Measurements from ENCODE around the gene ALPG. TPM values are rescaled to one million over a fixed set of nuclear protein-coding genes. Genes with fewer than 3 reads are reported as not detected.

ALPG gene
- total and polyA plus RNA-seq, 10 of the 15 experiments (the other 5 are each of a cell fraction or from before 2014, with no cell fraction given): not detected

DNA sequence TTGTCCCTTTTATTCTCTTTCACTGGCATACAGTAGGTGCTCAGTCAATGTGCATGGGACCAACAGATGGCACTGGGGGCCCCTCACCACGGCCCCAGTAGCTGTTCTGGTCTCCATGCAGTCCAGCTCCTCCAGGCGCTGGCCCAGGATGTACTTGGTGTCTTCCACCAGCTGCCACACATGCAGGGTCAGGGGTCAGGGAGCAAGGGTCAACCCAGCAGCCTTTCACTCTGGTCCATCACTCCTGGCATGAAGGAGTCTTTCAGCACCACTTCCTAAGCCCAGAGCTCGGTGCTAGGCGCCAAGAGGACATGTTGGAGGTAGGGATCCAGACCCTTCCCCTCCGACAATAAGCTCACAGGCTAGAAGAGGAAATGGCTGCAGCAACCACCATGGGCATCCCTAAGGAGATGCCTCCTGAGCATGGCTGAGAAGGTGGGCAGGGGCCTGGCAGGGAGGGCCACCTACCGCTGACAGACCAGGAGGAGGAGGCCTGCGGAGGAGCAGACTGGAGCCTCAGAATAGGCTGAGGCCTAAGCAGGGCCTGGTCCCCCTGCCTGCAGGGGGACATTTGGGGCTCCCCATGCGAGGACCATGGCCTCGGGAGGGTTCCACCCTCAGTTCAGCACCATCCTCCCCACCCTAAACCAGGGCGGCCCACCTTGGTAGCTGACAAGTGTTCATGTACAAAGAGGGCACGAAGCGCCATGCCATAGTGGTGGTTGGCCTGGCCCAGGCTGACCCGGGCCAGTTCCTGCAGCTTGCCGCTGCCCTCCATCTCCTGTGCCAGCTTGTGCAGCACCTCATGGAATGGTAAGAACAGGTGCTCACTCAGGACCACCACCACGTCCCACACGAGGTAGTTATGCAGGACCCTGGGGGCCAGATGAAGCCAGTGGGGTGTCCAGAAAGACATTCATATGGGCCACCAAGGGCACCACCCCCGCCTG lies 10.2 kb downstream of the ALPG start:
- intact Hi-C loops (cut with micrococcal nuclease; ENCODE audit: unreplicated experiment): no loop called here
- WGBS (ENCODE audit: insufficient coverage, insufficient replicate concordance, low lambda C conversion rate, missing lambda C conversion rate): 24% methylated on average over 17 of the region's 17 CpGs
- in situ Hi-C loops (cut with MboI): no loop called here

DNA sequence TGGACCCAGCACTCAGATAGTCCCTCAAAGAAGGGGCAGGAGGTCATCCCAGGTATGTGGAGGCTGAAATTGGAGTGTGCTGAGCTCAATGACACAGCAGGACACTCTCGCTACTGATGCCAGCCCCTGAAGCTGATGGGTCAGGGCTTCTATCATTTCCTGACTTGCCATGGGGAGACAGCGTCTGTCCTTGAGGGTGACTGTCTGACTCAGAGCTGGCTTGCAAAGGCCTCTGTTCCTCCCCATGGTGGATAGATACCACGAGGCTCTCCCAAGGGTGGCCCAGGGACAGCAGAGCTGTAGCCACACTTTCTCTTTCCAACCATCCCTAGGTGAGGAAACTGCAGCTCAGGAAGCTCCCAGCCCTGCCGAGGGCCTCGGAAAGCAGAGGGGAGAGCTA lies 10.8 kb downstream of the ALPG start:
- Histone ChIP-seq H3K4me2 (ENCODE audit: control insufficient read depth, insufficient read depth) (no peak overlapping the region), H3K9ac (ENCODE audit: control insufficient read depth, insufficient read depth, low read length) (no peak overlapping the region), H3K27ac (ENCODE audit: control insufficient read depth, insufficient read depth) (no peak overlapping the region), H4K20me1 (ENCODE audit: control insufficient read depth, insufficient read depth) (no peaks in the 10 kb centered on the region), H3K36me3 (ENCODE audit: control insufficient read depth in 2 of 2, insufficient read depth in 2 of 2, low read length in 1 of 2) (no peaks in the 10 kb centered on the region), H3K27me3 (replicated peaks in 1 of 2; ENCODE audit: control insufficient read depth in 2 of 2, insufficient read depth in 2 of 2, low read length in 1 of 2) (peaks cover 8 to 11% of the 10 kb centered on the region in 2 experiments; a peak in 3 of 4 replicates), H3K9me3 (replicated peaks; ENCODE audit: control insufficient read depth, insufficient read depth, low read length) (no peaks in the 10 kb centered on the region; the same call in 2 of the 3 replicates), H3K4me1 (ENCODE audit: control insufficient read depth, insufficient read depth, low read length) (peaks cover 6% of the 10 kb centered on the region), H2AFZ (ENCODE audit: control insufficient read depth, low read depth, low read length) (no peak overlapping the region), H3K4me3 (no peak overlapping the region), H3K79me2 (ENCODE audit: control insufficient read depth, insufficient read depth, low read length) (no peaks in the 10 kb centered on the region)
- ChIA-PET CTCF (interaction anchor here (0.8 kb wide), 1 partner anchor 22 kb away, joined by 3 read pairs; no protein-coding TSS in a partner anchor), SMC1A (ENCODE audit: uncharacterized antibody, unreplicated experiment) (no interaction called here), POLR2A (no interaction called here), RAD21 (ENCODE audit: unreplicated experiment) (no interaction called here)
- FAIRE-seq (no peak), DNase-seq (ENCODE audit: low read depth, low spot score) (no peak), ATAC-seq (no peak)
- WGBS (ENCODE audit: insufficient coverage, insufficient replicate concordance, low lambda C conversion rate, missing lambda C conversion rate): 45% methylated on average over 5 of the region's 5 CpGs
- in situ Hi-C loops (cut with MboI): no loop called here
- intact Hi-C loops (cut with micrococcal nuclease; ENCODE audit: unreplicated experiment): no loop called here
- no TSS peak for BruUV-seq (replicated peaks)
- TF ChIP-seq, protein P1, sequence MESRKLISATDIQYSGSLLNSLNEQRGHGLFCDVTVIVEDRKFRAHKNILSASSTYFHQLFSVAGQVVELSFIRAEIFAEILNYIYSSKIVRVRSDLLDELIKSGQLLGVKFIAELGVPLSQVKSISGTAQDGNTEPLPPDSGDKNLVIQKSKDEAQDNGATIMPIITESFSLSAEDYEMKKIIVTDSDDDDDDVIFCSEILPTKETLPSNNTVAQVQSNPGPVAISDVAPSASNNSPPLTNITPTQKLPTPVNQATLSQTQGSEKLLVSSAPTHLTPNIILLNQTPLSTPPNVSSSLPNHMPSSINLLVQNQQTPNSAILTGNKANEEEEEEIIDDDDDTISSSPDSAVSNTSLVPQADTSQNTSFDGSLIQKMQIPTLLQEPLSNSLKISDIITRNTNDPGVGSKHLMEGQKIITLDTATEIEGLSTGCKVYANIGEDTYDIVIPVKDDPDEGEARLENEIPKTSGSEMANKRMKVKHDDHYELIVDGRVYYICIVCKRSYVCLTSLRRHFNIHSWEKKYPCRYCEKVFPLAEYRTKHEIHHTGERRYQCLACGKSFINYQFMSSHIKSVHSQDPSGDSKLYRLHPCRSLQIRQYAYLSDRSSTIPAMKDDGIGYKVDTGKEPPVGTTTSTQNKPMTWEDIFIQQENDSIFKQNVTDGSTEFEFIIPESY (IDR thresholded peaks at IDR 0.05): no peak
- TF ChIP-seq CBX3 (IDR thresholded peaks at IDR 0.05; ENCODE audit: borderline replicate concordance, low read depth): no peak
- TF ChIP-seq BHLHE40 (IDR thresholded peaks at IDR 0.05; ENCODE audit: borderline replicate concordance in 1 of 2, low read depth in 2 of 2, low read length in 1 of 2): no peak
- no peak for TF ChIP-seq RBBP5 (conservative IDR thresholded peaks at IDR 0.05)
- TF ChIP-seq, protein P2, sequence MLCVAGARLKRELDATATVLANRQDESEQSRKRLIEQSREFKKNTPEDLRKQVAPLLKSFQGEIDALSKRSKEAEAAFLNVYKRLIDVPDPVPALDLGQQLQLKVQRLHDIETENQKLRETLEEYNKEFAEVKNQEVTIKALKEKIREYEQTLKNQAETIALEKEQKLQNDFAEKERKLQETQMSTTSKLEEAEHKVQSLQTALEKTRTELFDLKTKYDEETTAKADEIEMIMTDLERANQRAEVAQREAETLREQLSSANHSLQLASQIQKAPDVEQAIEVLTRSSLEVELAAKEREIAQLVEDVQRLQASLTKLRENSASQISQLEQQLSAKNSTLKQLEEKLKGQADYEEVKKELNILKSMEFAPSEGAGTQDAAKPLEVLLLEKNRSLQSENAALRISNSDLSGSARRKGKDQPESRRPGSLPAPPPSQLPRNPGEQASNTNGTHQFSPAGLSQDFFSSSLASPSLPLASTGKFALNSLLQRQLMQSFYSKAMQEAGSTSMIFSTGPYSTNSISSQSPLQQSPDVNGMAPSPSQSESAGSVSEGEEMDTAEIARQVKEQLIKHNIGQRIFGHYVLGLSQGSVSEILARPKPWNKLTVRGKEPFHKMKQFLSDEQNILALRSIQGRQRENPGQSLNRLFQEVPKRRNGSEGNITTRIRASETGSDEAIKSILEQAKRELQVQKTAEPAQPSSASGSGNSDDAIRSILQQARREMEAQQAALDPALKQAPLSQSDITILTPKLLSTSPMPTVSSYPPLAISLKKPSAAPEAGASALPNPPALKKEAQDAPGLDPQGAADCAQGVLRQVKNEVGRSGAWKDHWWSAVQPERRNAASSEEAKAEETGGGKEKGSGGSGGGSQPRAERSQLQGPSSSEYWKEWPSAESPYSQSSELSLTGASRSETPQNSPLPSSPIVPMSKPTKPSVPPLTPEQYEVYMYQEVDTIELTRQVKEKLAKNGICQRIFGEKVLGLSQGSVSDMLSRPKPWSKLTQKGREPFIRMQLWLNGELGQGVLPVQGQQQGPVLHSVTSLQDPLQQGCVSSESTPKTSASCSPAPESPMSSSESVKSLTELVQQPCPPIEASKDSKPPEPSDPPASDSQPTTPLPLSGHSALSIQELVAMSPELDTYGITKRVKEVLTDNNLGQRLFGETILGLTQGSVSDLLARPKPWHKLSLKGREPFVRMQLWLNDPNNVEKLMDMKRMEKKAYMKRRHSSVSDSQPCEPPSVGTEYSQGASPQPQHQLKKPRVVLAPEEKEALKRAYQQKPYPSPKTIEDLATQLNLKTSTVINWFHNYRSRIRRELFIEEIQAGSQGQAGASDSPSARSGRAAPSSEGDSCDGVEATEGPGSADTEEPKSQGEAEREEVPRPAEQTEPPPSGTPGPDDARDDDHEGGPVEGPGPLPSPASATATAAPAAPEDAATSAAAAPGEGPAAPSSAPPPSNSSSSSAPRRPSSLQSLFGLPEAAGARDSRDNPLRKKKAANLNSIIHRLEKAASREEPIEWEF (IDR thresholded peaks at IDR 0.05; ENCODE audit: insufficient replicate concordance, low read depth, low read length): no peak

More for the DNA sequence above, 10.2 kb downstream of the ALPG start:
- TF ChIP-seq NFYA (IDR thresholded peaks at IDR 0.05; ENCODE audit: borderline replicate concordance, low read depth, low read length) (no peak), NR2C1 (IDR thresholded peaks at IDR 0.05) (0 out of 2 replicates have a peak, but pooled peaks have one; percentile 27)
- DNase-seq (ENCODE audit: low read depth, low spot score) (no peak), ATAC-seq (no peak), FAIRE-seq (no peak)
- peaks cover 8 to 11% of the 10 kb centered on the region in 2 experiments; a peak in 3 of 4 replicates for H3K27me3 ChIP-seq (replicated peaks in 1 of 2; ENCODE audit: control insufficient read depth in 2 of 2, insufficient read depth in 2 of 2, low read length in 1 of 2)
- no peaks in the 10 kb centered on the region for H3K79me2 ChIP-seq (ENCODE audit: control insufficient read depth, insufficient read depth, low read length)
- peaks cover 8% of the 10 kb centered on the region for H3K4me1 ChIP-seq (ENCODE audit: control insufficient read depth, insufficient read depth, low read length)
- no peak overlapping the region for H3K4me2 ChIP-seq (ENCODE audit: control insufficient read depth, insufficient read depth)
- H2AFZ ChIP-seq (ENCODE audit: control insufficient read depth, low read depth, low read length): no peak overlapping the region
- ChIA-PET SMC1A (ENCODE audit: uncharacterized antibody, unreplicated experiment) (no interaction called here), CTCF (interaction anchor here (0.8 kb wide), 1 partner anchor 22 kb away, joined by 3 read pairs; no protein-coding TSS in a partner anchor), POLR2A (no interaction called here), RAD21 (ENCODE audit: unreplicated experiment) (no interaction called here)
- no peak overlapping the region for H3K4me3 ChIP-seq
- no peaks in the 10 kb centered on the region for H4K20me1 ChIP-seq (ENCODE audit: control insufficient read depth, insufficient read depth)
- no peaks in the 10 kb centered on the region for H3K36me3 ChIP-seq (ENCODE audit: control insufficient read depth in 2 of 2, insufficient read depth in 2 of 2, low read length in 1 of 2)
- BruUV-seq (replicated peaks): no TSS peak
- H3K27ac ChIP-seq (ENCODE audit: control insufficient read depth, insufficient read depth): no peak overlapping the region
- no peaks in the 10 kb centered on the region; the same call in 2 of the 3 replicates for H3K9me3 ChIP-seq (replicated peaks; ENCODE audit: control insufficient read depth, insufficient read depth, low read length)
- no peak overlapping the region for H3K9ac ChIP-seq (ENCODE audit: control insufficient read depth, insufficient read depth, low read length)

All from GM12878 (cell line).